ENCODE measurements around the gene NAGPA. TPM values are rescaled to one million over a fixed set of nuclear protein-coding genes. Genes with fewer than 3 reads are reported as not detected.
"Not testable (repeated sequence)": the region's sequence is repeated elsewhere in the genome, so short reads cannot be mapped to it uniquely, and the experiment has no call there.

NAGPA gene
- total RNA-seq, 2 donors from 2014 or later = 12.7 to 14.0 TPM

DNA sequence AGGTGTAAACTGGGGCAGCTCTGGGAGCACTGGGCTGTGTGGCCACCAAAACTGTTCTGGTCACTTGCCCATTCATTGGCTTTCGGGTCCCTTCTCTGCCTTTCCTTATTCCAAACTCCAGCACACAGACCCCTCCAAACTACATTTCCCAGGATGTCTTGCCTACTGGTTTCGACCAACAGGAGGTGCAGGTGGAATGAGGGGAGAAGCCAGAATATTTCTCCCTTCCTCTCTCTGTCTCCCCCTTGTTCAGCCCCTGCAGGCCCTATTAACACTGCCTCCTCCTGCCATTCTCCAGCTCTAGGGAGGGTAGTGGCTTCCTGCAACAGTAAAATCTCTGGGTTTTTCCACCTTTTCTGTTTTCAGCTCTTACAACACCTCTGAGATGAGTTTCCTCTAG, 13.2 kb upstream of the NAGPA start:
- no peak overlapping the region for H3K4me3 ChIP-seq (ENCODE audit: low read length)
- TF ChIP-seq, protein P1, sequence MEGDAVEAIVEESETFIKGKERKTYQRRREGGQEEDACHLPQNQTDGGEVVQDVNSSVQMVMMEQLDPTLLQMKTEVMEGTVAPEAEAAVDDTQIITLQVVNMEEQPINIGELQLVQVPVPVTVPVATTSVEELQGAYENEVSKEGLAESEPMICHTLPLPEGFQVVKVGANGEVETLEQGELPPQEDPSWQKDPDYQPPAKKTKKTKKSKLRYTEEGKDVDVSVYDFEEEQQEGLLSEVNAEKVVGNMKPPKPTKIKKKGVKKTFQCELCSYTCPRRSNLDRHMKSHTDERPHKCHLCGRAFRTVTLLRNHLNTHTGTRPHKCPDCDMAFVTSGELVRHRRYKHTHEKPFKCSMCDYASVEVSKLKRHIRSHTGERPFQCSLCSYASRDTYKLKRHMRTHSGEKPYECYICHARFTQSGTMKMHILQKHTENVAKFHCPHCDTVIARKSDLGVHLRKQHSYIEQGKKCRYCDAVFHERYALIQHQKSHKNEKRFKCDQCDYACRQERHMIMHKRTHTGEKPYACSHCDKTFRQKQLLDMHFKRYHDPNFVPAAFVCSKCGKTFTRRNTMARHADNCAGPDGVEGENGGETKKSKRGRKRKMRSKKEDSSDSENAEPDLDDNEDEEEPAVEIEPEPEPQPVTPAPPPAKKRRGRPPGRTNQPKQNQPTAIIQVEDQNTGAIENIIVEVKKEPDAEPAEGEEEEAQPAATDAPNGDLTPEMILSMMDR (conservative IDR thresholded peaks at IDR 0.05) = no peak
- H3K36me3 Mint-ChIP-seq (ENCODE audit: low read depth) = no peaks in the 10 kb centered on the region
- H3K36me3 ChIP-seq (ENCODE audit: control insufficient read depth, insufficient read depth, low read length) = no peaks in the 10 kb centered on the region
- no peak overlapping the region for H3K27ac Mint-ChIP-seq
- H3K9me3 Mint-ChIP-seq = no peaks in the 10 kb centered on the region
- H3K27me3 ChIP-seq (ENCODE audit: control insufficient read depth, insufficient read depth, low read length, poor library complexity, severe bottlenecking) = peaks cover 3% of the 10 kb centered on the region
- H3K4me1 Mint-ChIP-seq = peaks cover 5% of the 10 kb centered on the region
- no peaks in the 10 kb centered on the region for H3K9me3 ChIP-seq (ENCODE audit: control insufficient read depth, low read length)
- peaks cover 17% of the 10 kb centered on the region for H3K27me3 Mint-ChIP-seq (ENCODE audit: insufficient read depth)
- no peak overlapping the region for H3K27ac ChIP-seq (ENCODE audit: low read depth, low read length)
- WGBS, 2 experiments (ENCODE audit: insufficient coverage in 1 of 2, insufficient read length in 1 of 2) = 77% methylated on average over 2 of the region's 2 CpGs; no CpG with 5 or more reads in 1 of the 2 experiments
- no peak overlapping the region for H3K9ac ChIP-seq (ENCODE audit: extremely low read depth, low read length, poor library complexity, severe bottlenecking)
- H3K4me3 Mint-ChIP-seq = no peak overlapping the region
- no peaks in the 10 kb centered on the region for H3K4me1 ChIP-seq (ENCODE audit: control insufficient read depth, insufficient read depth, low read length)
- no peak for DNase-seq

DNA sequence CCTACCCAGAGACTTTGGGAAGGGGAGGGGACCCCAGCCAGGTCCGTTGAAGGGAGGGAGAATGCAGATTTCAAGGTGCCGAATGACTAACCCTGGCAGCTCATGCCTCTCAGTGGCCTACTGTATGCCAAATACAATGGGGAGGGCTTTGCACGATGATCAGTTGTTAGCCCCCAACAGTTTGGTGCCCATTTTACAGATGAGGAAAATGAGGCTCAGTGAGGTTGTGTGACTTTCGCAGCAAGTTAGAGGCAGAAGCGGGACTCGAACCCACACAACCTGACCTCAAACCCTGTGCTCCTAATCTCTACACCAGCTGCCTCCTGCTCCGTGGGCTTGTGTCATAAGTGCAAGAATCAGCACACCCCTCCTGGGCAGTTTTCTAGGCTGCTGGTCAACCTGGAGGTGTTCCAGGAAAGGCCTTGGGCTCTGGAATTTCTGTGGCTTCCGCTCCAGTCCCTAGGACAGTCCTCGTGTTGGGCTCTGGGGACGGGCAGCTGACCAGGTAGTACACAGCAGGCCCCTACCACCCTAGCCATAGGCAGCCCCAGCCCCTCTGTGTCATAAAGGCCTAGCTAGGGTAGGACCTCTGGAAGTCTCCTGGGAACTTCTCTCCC, 11.9 kb upstream of the NAGPA start:
- WGBS, 2 experiments (ENCODE audit: insufficient coverage in 1 of 2, insufficient read length in 1 of 2) = 87 to 98% methylated on average over 8 to 10 of the region's 10 CpGs
- no peaks in the 10 kb centered on the region for H3K4me1 ChIP-seq (ENCODE audit: control insufficient read depth, insufficient read depth, low read length)
- H3K4me1 Mint-ChIP-seq = peaks cover 5% of the 10 kb centered on the region
- no peak overlapping the region for H3K27ac ChIP-seq (ENCODE audit: low read depth, low read length)
- no peaks in the 10 kb centered on the region for H3K9me3 Mint-ChIP-seq
- TF ChIP-seq, protein P1 (conservative IDR thresholded peaks at IDR 0.05) = no peak
- peaks cover 10% of the 10 kb centered on the region for H3K27me3 ChIP-seq (ENCODE audit: control insufficient read depth, insufficient read depth, low read length, poor library complexity, severe bottlenecking)
- DNase-seq = no peak
- no peaks in the 10 kb centered on the region for H3K9me3 ChIP-seq (ENCODE audit: control insufficient read depth, low read length)
- H3K9ac ChIP-seq (ENCODE audit: extremely low read depth, low read length, poor library complexity, severe bottlenecking) = no peak overlapping the region
- H3K27me3 Mint-ChIP-seq (ENCODE audit: insufficient read depth) = peaks cover 28% of the 10 kb centered on the region
- H3K4me3 ChIP-seq (ENCODE audit: low read length) = no peak overlapping the region
- no peaks in the 10 kb centered on the region for H3K36me3 Mint-ChIP-seq (ENCODE audit: low read depth)
- no peaks in the 10 kb centered on the region for H3K36me3 ChIP-seq (ENCODE audit: control insufficient read depth, insufficient read depth, low read length)
- no peak overlapping the region for H3K4me3 Mint-ChIP-seq
- H3K27ac Mint-ChIP-seq = no peak overlapping the region

DNA sequence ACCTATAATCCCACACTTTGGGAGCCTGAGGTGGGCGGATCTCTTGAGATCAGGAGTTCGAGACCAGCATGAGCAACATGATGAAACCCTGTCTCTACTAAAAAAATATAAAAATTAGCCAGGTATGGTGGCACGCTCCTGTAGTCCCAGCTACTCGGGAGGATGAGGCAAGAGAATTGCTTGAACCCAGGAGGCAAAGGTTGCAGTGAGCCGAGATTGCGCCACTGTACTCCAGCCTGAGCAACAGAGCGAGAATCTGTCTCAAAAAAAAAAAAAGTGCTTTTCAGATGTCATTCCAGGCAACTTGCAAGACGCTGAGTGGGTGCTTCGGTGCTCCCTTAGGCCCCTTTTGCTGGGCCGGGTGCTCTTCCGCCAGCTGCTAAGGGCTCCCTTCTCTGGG, 10.8 kb upstream of the NAGPA start:
- H3K9me3 ChIP-seq (ENCODE audit: control insufficient read depth, low read length); DNase-seq; H3K4me3 Mint-ChIP-seq; H3K27ac ChIP-seq (ENCODE audit: low read depth, low read length); H3K9me3 Mint-ChIP-seq; H3K4me1 Mint-ChIP-seq; H3K36me3 ChIP-seq (ENCODE audit: control insufficient read depth, insufficient read depth, low read length); H3K36me3 Mint-ChIP-seq (ENCODE audit: low read depth); H3K9ac ChIP-seq (ENCODE audit: extremely low read depth, low read length, poor library complexity, severe bottlenecking); H3K27ac Mint-ChIP-seq; H3K4me3 ChIP-seq (ENCODE audit: low read length); H3K4me1 ChIP-seq (ENCODE audit: control insufficient read depth, insufficient read depth, low read length): not testable (repeated sequence)
- H3K27me3 ChIP-seq (ENCODE audit: control insufficient read depth, insufficient read depth, low read length, poor library complexity, severe bottlenecking) = peaks cover 10% of the 10 kb centered on the region
- 91 to 96% methylated on average over 7 to 11 of the region's 11 CpGs for WGBS, 2 experiments (ENCODE audit: insufficient coverage in 1 of 2, insufficient read length in 1 of 2)
- peaks cover 21% of the 10 kb centered on the region for H3K27me3 Mint-ChIP-seq (ENCODE audit: insufficient read depth)

Data from endodermal cell (in vitro differentiated cells).